GM19328 (cell line): ENCODE data around the gene FAM53B.

Experiments
- ATAC-seq: cut with Tn5 transposase; IDR thresholded peaks from one replicate; pipeline ENCODE4 v1.9.1; 2021; ENCODE audit warnings: mild to moderate bottlenecking, moderate library complexity; ENCODE audit not compliant: unreplicated experiment

Gene FAM53B

DNA sequence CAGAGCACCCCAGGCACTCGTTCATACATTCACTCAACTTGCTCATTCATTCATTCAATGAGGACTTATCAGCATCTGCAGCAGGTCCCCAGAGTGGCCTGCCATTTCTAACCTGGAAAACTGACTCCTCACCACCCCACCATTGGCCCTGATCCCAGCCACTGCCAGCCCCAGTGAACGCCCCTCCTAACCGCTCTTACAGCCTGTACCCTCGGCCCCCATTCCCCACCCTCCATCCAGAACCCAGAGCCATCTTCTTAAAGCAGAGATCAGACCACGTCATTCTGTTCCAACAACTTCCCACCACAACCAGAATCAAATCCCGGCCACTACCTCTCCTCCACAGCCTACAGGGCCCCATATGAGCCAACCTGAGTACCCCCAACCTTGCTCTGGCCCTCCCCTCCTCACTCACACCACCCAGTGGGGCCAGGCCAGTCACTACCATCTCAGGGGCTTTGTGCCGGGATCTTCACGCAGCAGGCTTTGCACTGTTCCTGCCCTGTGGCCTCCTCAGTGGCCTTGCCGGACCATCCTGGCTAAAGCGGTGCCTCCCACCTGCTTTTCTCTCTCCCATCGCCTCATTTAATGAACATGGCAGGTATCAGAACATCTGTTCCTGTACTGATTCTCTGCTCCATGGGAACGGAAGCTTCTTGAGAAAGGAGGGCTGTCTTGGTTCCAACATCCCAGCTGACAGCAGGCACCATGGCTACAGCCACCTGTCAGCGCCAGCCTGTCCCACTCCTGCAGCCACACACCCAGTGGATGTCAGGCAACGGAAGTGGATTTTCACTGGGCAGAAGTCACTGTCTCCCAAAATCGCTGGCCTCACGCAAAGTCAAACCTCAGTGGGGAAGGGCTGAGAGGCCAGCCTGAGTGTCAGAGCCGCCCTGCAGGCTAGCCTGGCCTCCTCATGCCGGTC lies 45.4 kb downstream of the FAM53B start:
- ATAC-seq = no peak

- no peak for ATAC-seq
Measured at GRCh38 chr10:124697837-124698544, 46.2 kb downstream of the FAM53B start.

- ATAC-seq = no peak
Measured at GRCh38 chr10:124697443-124697836, 46.7 kb downstream of the FAM53B start.

DNA sequence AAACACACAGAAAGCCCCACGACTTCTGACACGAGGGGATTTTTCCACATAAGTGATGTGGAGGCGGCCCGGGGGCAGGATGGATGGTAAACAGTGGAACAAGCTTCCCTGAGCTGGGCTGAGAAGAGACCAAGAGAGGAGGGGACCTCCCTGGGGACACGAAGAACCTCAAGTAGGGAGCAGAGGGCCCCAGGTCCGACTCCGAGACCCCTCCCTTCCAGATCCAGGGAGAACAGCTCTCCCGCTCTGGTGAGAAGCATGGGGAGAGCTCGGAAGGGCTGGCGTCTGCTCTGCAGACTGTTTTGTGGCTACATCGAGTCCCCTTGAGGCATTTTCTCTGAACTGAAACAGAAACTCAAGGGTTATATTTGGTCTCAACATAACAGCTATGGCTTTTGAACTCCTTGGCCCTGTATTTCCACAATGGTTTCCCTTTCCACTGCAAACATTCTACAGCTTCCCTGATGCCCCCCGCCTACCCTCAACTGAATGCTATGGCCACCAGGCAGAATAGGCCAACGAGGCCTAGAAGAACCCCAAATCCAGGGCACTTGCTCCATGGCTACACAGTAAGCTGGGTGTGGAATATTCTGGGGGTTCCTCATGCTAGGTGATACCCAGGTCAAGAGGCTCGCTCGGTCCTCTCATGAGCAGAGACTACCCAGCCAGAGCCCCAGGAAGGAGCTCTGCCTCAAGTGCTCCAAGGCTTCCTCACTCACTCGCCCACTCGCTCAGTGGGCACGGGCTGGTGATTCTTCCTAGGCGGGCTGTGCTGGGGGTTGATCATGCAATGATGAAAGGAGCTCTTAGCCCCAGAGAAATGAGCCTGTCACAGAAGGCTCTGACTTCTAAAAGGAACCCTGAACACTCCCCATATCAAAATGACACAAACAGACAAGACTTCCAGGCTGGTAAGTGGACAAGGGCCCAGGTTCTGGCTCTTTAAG lies 47.5 kb downstream of the FAM53B start:
- ATAC-seq = peak; percentile 63

- no peak for ATAC-seq
Measured at GRCh38 chr10:124695259-124695658, 48.9 kb downstream of the FAM53B start.

DNA sequence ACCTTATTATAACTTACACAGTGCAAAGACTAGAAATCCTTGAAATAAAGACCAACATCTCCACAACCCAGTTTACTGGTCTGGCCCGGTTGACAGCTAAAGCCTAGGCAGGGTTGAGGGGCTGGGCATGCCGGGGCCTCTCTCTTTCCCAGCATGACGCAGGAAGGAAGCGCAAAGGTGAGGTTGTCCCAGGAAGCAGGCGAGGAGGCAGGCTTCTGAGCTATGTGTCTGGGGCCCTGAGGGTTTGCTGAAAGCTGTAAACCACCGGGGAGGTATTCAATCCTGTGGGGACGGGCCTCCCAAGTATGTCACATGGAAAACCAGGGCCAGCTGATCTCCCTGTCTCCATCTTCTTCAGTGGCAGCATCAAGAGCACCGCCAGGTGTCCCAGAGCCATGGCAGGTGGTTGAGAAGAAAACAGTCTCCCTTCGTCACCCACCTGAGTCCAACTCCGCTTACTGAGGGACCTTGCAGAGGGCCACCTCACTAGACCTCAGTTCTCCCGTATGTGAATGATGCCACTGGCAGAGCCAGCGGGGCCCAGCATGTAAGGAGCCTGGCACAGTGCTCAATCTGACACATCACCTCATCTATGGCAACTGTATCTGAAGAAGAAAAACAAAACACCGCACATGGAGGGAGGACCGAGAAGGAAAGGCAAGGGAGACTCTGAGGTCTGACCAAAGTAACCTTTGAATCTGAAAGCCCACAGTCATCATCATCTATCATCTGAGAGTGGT lies 49.5 kb downstream of the FAM53B start:
- ATAC-seq = no peak

- no peak for ATAC-seq
Measured at GRCh38 chr10:124693801-124694416, 50.3 kb downstream of the FAM53B start.

GRCh38 chr10:124693396-124693795 lies 50.8 kb downstream of the FAM53B start:
- ATAC-seq = no peak

- no peak for ATAC-seq
Measured at GRCh38 chr10:124692100-124692446, 52.1 kb downstream of the FAM53B start.

- ATAC-seq = no peak
Measured at GRCh38 chr10:124691421-124692099, 52.6 kb downstream of the FAM53B start.

GRCh38 chr10:124691002-124691401 lies 53.2 kb downstream of the FAM53B start:
- ATAC-seq = no peak

GRCh38 chr10:124689911-124690498 lies 54.2 kb downstream of the FAM53B start:
- ATAC-seq = no peak

DNA sequence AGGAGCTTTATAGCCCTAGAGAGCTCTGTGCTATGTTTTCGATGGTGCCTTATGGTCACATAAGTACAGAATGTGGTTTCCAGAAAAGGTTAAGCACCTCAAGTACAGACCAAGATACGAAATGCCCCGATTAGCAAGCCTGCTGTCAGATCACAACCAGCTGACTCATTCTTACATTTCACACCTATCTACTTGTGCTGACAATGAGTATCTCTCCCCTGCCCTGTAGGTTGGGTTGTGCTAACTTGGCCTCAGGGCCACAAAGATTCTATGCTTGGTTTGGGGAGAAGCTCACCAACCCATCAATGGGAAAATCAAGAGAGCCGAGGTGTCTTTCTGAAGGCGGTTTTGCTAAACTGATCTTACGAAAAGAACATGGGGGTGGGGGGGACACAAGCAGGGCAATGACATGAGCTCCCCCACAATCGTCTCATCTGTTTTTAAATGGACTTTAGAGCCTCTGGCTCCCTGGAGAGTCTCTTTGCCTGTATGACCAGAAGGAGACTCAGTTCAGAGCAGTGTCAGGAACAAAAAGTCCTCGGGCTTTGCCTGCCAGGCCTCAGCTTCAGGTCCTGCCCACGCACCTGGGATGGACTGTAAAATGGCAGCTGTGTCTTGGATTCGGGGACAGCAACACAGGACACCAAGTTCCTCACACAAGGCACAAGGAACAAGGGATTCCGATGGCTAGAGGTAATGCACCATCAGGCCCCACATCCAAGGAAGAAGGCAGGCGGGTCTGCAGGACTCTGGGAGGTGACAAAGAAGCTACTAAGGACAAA lies 55.1 kb downstream of the FAM53B start:
- peak; percentile 92 for ATAC-seq

GRCh38 chr10:124688386-124688785 lies 55.8 kb downstream of the FAM53B start:
- ATAC-seq = peak; percentile 6

DNA sequence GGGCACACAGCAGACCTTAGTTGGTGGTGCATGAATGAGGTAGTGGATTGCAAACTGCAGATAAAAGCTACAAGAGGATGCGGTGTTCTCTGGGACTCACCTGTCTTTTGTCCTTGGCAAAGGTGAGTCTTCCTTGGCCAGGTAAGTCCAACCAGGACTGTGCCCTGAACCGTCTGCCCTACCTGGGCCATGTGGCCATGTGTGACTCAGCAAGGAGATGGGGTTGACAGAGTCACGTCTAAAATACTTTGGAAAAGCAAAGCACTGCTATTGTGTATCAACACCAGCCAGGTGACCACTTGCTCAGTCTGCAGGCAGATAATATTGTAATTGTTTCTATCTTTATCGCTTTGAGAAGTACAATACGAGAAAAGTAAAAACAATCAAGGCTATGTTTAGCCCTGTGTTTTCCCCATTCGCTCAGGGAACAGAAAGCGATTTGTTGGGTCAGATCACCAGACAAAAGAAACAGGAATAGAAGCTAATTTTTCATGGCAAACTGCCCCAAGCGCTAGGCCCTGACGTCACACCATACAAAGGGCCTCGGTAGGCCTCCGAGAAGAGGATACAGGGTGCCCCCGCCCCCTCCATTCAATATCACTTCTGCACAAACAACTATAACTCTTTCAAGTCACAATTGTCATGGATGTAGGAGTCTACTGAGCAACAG lies 57.3 kb downstream of the FAM53B start:
- no peak for ATAC-seq

DNA sequence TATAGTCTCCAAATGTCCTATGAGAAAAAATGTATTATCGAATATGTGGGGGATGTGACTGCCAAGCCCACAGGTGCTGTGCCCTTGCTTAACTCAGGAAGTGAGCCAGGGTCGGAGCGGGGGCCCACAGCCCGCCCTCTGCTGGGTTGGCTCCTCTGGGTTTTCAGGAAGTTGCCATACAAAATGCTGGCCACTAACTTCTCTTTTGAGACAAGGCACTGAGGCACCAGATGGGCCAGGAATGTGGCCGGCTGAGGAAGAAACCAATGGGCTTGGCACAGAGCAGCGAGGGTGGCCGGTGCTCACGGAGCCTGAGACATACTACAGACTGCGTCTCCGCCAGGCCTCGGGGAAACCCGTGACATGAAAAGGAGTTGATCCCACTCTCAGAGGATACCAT lies 58.9 kb downstream of the FAM53B start:
- no peak for ATAC-seq

- no peak for ATAC-seq
Measured at GRCh38 chr10:124683814-124684213, 60.4 kb downstream of the FAM53B start.
